ELR (cell line): ENCODE results near the gene RAB3GAP1.
"Not testable (repeated sequence)": the region's sequence is repeated elsewhere in the genome, so short reads cannot be mapped to it uniquely, and the experiment has no call there.

Source experiments
- DNase-seq: peaks from one replicate; pipeline ENCODE4 v3.0.0-alpha.2; 2015; ENCODE audit warnings: low read depth

RAB3GAP1 gene

GRCh38 chr2:135105513-135106316 is 53.6 kb downstream of the RAB3GAP1 start:
- not testable (repeated sequence) for DNase-seq

- no peak for DNase-seq
Measured at GRCh38 chr2:135113322-135113721, 61.2 kb downstream of the RAB3GAP1 start.

GRCh38 chr2:135119582-135119981 is 67.5 kb downstream of the RAB3GAP1 start:
- DNase-seq = no peak

GRCh38 chr2:135121016-135121657 is 69.0 kb downstream of the RAB3GAP1 start:
- DNase-seq = no peak

GRCh38 chr2:135121658-135122039 is 69.6 kb downstream of the RAB3GAP1 start:
- not testable (repeated sequence) for DNase-seq

- peak; percentile 23 for DNase-seq
Measured at GRCh38 chr2:135124924-135125886, 73.1 kb downstream of the RAB3GAP1 start.

GRCh38 chr2:135125940-135126339 is 73.8 kb downstream of the RAB3GAP1 start:
- DNase-seq = no peak

- no peak for DNase-seq
Measured at GRCh38 chr2:135130751-135131150, 78.7 kb downstream of the RAB3GAP1 start.

- DNase-seq = peak; percentile 57
Measured at GRCh38 chr2:135132314-135132713, 80.2 kb downstream of the RAB3GAP1 start.

GRCh38 chr2:135140606-135141005 is 88.5 kb downstream of the RAB3GAP1 start:
- DNase-seq = no peak

GRCh38 chr2:135142323-135142722 is 90.2 kb downstream of the RAB3GAP1 start:
- DNase-seq = no peak

GRCh38 chr2:135144343-135144742 is 92.3 kb downstream of the RAB3GAP1 start:
- no peak for DNase-seq

- peak; percentile 43 for DNase-seq
Measured at GRCh38 chr2:135149251-135149650, 97.2 kb downstream of the RAB3GAP1 start.

GRCh38 chr2:135150725-135151124 is 98.6 kb downstream of the RAB3GAP1 start:
- DNase-seq = no peak

GRCh38 chr2:135151615-135152014 is 99.5 kb downstream of the RAB3GAP1 start:
- no peak for DNase-seq

- peak; percentile 62 for DNase-seq
Measured at GRCh38 chr2:135152361-135152760, 100.3 kb downstream of the RAB3GAP1 start.

GRCh38 chr2:135154962-135155361 is 102.9 kb downstream of the RAB3GAP1 start:
- DNase-seq = no peak

- no peak for DNase-seq
Measured at GRCh38 chr2:135157856-135158255, 105.8 kb downstream of the RAB3GAP1 start.

GRCh38 chr2:135159191-135159590 is 107.1 kb downstream of the RAB3GAP1 start:
- no peak for DNase-seq

- DNase-seq = no peak
Measured at GRCh38 chr2:135162377-135162776, 110.3 kb downstream of the RAB3GAP1 start.

- no peak for DNase-seq
Measured at GRCh38 chr2:135162786-135163185, 110.7 kb downstream of the RAB3GAP1 start.

- DNase-seq = no peak
Measured at GRCh38 chr2:135163306-135163705, 111.2 kb downstream of the RAB3GAP1 start.
